Glomerular endothelial cell (primary cell): Measurements from ENCODE around the gene WFDC2. TPM values are rescaled to one million over a fixed set of nuclear protein-coding genes. Genes with fewer than 3 reads are reported as not detected.

Source experiments
- DNase-seq: peaks from one replicate; pipeline ENCODE4 v3.0.0-alpha.2; 2011; ENCODE audit warnings: low read depth, low spot score; ENCODE audit errors: extremely low read depth
- total RNA-seq: library from RNA; depleted of rRNA; stranded (reverse); fragments of >200 nt; gene quantifications from 2 replicates; pipeline ENCODE4 v1.2.3, GENCODE V29; 2015

WFDC2 gene, protein sequence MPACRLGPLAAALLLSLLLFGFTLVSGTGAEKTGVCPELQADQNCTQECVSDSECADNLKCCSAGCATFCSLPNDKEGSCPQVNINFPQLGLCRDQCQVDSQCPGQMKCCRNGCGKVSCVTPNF
- 0.44 TPM in 1 of 2 replicates, not detected in the other for total RNA-seq

DNA sequence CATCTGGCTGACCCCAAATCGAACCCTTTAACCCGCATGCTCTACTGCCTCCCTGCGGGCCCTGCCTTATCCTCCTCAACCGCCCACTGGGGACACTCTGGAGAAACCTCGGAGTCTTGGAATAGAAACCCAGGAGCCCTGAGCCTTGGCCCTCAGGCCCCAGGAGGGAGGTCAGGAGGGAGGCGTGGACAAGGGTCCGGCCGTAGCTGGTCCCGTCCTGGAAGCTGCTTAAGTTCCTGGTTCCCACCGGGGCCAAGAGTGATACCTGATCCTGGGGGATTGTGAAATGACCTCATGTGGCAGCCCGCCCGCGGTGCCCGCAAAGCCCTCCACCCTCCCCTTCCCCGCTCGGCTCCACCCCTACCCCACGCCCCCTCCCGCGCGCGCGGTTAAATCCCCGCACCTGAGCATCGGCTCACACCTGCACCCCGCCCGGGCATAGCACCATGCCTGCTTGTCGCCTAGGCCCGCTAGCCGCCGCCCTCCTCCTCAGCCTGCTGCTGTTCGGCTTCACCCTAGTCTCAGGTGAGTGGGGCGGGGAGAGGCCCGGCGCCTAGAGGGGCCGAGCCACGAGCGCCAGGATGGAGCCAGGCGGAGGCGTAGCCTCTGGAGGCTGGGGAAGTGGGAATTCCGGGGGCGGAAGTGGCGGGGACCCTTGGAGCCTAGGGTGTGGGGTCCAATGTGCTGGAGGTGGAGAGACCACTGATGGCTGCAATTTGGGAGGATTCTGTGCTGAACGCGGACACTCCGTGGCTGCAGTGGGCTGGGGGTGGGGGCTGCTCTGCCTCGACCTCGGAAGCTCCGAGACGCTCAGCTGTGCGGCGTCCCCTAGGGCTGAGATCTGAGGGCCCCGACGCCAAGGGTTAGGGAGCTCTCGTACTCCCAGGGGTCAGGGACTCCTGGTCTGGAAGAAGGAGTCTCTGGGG, at the start of gene WFDC2:
TSS of gene WFDC2 (plus strand) at position 418 of the 926 bp plus-strand sequence. CDS start at position 447, 29 bp downstream.
- no peak for DNase-seq

DNA sequence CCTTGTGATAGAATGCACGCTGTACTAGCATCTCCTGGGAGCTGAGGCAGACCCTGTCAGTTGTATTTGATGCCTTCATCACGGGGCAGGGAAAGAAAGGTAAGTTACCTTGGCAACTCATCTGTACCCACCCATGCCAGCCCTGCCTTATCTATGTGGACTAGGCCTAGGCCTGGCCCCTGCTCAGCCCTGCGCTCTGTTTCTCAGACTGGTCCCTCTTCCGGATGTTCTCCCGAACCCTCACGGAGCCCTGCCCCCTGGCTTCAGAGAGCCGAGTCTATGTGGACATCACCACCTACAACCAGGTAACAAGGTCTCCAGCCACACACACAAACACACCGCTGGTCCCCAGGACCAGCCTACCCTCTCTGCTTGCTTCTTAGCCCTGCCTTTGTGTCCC, 49.4 kb upstream of the WFDC2 start:
- no peak for DNase-seq

DNA sequence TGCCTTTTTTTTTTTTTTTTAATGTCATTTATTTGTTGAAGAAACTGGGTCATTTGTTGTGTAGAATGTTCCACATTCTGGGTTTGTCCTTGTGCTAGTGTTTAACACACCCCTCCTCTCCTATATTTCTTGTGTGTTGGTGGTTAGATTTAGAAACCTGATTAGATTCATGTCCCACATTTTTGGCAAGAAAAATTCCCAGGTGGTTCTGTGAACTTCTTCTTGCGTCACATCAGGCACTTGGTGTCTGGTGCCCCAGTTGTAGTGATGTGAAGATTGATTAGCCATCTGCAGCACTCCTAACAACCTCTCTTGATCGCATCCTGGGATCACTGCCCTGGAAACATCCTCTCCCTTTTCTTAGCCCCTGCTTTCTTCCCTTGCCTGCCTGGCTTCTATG, 45.9 kb upstream of the WFDC2 start:
- DNase-seq: no peak

DNA sequence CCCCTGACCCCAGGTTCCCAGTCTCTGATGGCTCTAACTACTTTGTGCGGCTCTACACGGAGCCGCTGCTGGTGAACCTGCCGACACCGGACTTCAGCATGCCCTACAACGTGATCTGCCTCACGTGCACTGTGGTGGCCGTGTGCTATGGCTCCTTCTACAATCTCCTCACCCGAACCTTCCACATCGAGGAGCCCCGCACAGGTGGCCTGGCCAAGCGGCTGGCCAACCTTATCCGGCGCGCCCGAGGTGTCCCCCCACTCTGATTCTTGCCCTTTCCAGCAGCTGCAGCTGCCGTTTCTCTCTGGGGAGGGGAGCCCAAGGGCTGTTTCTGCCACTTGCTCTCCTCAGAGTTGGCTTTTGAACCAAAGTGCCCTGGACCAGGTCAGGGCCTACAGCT, 44.0 kb upstream of the WFDC2 start:
- no peak for DNase-seq

DNA sequence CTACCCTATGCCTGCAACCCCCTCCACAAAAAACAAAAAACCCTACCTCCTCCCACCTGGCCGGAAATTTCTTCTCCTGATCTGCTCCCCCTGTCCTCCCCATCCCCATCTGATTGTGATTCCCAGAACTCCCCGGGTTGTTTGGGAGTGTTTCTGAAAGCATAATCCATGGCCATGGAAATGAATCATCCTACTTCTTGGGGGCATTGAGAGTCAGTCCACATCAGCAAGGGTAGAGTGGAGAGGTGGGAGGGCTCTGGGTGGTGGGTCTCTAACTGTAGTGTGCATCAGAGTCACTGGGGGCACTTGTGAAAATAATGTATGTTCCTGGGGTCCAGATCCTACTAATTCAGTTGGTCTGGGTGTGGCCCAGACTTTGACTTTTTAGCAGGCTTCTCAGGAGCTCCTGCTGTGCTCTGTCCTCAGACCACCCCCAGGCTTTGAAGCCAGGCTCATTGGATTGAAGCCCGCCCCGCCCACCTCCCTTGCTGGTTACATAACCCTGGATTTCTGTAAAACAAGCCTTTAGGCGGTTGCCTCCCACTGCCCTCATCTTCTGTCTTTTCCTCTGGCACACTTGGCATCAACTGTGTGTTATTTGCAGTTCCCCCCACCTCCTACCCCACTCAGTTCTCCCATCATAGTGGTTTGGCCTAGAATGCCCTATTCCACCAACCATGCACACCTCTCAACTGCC, 43.1 kb upstream of the WFDC2 start:
- no peak for DNase-seq

DNA sequence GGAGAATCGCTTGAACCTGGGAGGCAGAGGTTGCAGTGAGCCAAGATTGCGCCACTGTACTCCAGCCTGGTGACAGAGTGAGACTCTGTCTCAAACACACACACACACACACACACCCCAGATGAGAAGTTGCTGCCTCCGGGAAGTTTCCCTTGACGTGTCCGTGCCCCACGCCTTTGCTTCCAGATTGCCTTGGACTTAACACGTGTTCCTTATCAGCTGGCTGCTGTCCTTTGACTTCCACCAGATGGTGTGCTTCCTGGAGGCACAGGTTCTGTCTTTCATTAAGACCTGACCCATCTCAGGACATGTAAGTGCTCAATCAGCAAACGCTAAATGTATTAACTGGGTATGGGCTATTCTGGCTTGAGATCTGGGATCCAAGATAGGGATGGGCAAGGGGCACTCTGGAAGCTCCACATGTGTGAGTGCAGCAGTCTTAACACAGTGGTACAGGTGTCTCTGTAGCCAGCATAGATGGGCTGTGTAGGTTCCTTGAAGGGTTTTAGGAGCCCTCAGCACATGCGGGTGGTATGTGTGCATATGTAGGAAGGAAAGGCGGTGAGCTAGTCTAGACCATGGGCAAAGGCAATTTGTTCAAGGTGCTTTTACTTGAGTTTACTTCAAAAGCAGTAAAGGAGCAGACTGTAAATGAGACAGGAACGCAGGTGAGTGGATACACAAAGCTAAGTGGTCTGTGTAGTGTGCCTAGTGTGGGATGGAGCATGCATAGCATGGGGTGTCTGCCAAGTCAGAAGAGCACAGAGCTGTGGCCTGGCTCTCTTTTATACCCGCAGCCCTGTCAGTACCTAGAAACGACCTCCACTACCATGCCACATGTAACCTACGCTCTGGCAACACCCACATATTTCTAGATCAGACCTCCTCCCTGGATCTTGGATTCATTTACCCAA, 42.1 kb upstream of the WFDC2 start:
- no peak for DNase-seq

DNA sequence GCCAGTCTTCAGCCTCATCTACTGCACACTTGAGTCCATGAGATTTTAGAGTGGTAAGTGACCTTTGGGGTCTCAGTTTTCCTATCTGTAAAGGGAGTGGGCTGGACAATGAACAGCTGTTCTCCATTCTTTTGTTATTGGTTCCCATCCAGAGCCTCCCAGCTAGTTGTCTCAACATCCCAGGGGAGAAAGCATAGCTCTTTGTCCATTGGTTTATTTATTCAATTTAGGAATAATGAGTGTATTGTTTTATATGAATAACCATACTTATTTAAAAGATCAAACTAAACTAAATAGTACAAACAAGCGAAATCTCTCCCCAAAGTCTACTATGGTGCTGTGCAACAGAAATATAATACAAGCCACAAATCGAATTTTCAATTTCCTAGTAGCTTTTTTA, 39.9 kb upstream of the WFDC2 start:
- DNase-seq: no peak

DNA sequence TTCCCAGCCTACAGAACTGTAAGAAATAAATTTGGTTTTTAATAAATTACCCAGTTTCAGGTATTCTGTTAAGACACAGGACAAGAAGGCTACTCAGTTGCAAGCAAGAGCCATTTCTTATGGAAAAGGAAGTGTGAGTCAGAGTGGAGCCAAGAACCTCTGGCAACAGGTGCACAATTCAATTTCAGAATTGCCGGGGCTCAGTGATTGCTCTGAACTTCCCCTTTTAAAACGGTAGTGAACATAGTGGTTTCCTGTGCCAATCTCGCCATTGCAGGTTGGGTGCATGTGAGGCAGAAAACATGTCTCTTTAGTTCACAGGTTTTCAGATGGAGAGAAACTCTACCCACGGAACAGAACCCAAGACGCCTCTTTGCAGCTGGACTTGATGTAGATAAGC, 37.3 kb upstream of the WFDC2 start:
- no peak for DNase-seq

DNA sequence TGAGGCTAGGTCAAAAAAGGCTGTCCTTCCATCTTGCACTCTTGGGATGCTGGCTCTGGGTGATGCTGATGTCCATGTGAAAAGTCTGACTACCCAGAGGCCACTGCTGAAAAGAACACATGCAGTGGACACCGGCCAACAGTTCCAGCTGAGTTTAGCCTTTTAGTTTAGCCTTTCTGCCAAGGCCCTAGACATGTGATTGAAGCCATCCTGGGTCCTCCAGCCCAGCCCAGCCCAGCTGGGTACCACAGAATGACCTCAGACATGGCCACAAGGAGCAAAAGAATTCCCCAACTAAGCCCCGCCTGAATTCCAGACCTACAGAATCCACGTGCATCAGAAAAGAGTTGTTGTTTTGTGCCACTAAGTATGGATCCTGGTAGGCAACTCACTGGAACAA, 36.2 kb upstream of the WFDC2 start:
- DNase-seq: no peak

DNA sequence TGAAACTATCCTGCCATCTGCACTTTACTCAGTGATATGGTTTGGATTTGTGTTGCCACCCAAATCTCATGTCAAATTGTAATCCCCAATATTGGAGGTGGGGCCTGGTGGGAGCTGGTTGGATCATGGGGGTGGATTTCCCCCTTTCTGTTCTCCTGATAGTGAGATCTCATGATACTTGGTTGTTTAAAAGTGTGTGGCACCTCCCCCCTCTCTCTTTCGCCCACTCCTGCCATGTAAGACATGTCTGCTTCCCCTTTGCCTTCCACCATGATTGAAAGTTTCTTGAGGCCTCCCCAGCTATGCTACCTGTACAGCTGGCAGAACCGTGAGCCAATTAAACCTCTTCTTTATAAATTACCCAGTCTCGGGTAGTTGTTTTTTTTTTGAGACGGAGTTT, 35.6 kb upstream of the WFDC2 start:
- no peak for DNase-seq

DNA sequence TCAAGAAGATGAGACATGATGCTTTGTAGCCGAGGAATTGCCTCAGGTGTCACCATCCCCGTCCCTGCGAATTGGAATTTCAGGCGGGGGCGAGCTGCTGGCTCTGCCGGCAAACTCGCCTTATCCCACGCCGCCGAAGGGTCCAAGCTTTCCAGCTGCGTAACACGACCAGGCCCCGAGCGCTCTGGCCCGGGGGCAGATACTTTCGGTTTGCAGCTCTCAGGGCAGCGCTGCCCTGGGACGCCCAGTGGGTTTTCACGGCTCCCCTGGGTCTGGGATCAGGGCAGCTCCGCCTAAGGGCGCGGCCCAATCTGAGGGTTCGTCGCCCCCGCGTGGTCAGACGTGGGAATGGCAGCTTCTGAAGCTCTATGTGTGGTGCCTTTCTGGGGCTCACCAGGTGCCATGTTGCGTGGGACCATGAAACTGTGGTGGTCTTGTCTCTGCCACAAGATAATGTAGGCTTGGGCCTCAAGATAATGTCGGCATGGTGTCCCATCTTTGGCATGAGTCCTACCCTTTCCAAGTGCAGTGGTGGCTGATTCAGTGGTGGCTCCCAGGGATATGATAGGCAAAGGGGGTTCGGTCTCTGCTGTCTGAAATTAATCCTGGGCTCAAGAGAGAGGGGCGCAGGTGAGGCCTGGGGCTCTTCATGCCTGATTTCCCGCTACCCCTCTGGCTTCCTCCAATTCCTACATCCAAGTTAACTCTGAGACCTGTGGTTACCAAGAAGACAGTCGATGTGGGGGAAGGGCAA, 32.6 kb upstream of the WFDC2 start:
- peak; percentile 47 for DNase-seq

DNA sequence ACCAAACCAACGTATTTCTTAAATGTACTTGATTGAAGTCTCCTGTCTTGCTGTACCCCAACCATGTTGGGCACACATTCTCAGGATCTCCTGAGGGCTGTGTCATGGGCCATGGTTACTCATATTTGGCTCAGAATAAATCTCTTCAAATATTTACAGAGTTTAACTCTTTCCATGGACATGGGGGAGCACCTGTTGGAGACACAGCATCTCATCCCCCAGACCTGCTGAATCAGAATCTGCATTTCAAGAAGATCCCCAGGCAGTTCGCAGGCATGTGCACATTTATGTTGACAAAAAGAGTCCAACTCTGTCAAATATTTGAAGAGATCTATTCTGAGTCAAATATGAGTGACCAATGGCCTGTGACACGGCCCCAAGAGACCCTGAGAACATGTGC, 29.1 kb upstream of the WFDC2 start:
- no peak for DNase-seq

DNA sequence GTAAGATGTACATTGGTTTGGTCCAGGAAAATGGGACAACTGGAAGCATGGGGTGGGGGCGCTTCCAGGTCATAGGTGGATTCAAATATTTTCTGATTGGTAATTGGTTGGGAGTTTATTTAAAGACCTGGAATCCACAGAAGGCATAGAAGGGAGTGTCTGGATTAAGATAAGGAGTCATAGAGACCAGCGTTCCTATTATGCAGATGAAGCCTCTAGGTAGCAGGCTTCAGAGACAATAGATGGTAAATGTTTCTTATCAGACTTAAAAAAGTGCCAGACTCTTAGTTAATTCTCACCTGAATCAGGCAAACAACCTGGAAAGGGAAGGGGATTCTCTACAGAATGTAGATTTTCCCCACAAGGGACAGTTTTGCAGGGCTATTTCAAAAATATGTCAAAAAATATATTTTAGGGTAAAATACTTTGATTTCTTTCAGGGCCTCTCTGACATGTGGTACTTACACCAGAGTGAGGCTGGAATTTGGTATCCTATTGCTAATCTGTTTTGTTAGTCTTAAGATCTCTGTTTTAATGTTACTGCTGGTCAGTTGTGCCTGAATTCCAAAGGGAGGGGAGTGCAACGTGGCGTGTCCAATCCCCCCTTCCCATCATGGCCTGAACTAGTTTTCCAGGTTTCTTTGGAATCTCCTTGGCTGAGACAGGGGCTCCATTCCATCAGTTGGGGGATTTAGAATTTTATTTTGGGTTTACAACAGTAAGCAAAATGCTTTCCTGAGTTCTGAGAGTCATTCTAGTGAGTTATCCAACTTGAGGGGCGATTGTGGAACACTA, 28.5 kb upstream of the WFDC2 start:
- DNase-seq: no peak

DNA sequence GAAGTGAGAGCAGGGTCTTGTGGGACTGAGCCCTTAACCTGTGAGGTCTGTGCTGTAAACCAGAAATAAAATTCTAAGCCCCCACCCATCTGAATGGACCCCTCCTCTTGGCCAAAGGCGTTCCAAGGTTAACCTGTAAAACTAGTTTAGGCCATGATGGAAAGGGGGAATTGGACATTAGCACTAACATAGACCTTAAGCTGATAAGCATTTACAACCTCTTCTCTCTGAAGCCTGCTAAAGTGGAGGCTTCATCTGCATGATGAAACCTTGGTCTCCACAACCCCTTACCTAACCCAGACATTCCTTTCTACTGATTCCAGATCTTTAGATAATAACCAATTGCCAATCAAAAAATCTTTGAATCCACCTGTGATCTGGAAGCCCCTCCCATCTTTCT, 27.8 kb upstream of the WFDC2 start:
- no peak for DNase-seq

DNA sequence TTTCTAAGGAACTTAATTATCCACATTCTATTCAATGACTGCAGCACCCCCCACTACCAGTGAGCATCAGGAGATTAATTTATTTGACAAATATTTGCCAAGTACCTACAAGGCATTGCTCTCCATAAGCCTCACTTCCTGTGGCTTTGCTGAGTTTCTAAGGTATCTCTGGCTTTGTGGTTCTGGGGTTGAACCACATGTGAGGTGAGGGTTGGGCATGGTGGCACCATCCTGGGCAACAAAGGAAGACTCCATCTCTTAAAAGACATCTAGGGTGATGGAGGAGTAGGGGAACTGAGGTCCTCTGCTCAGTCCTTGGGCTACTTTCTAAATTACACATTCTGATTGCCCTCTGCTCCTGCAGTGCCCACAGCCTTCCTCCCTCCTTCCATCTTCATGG, 25.5 kb upstream of the WFDC2 start:
- DNase-seq: no peak

DNA sequence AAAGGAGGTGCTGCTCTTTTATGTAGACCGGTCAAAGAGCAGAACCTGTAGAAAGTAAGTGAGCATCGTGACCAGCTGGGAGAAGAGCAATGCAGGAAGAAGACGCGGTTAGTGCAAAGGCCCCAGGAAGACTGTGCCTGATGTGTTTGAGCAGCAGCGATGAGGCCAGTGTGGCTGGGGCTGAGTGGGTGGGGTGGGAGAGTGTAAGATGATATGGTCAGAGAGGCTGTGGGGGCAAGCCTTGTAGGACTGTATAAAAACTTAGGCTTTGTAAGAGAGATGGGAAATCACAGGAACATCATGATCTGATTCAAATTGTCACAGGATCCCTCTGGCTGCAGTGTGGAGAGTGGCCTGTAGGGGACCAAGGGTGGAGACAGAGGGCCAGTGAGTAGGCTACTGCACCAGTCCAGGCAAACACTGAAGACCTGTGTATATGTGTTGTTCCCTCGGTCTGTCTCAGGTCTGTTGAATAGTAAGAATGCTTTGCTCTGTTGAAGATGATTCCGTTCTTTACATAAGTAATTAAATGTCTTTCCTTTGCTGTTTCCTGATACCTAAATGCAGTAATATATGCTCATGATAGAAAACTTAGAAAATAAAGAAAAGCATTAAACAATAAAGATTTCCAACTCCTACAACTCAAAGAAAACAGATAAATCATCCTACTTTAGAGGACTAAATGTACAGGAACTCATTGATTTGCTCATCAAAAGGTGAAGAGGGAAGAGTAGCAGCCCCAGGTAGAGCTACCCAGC, 23.6 kb upstream of the WFDC2 start:
- DNase-seq: no peak

DNA sequence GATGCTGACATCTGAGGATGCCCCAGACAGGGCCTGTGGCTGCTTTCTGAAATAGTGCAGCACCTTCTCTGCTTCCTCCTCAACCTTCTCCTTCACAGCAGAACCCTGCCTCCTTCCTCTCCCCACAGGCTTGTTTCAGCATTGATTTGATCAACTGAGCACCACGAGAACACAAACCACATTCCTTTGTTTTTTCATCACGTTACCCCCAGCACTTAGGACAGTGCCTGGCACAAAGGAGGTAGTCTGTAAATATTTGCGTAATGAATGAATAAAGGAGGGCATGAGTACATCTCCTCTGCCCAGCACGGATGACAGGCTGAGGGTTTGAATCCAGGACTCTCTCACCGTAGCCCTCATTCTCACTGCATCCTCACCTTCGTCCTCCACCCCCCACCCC, 21.3 kb upstream of the WFDC2 start:
- no peak for DNase-seq

DNA sequence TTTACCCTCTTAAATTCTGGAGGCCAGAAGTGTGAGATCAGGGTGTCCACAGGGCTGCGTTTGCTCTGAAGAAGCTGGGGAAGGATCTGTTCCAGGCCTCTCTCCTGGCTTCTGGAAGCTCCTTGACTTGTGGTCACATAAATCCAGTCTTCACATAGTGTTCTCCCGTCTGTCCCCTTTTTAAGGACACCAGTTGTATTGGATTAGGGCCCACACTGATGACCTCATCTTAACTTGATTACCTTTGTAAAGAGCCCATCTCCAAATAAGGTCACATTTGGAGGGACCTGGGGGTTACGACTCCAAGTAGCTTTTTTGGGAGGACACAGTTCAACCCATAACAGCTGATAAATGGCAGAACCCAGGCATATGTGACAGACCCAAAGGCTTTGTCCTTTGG, 20.0 kb upstream of the WFDC2 start:
- no peak for DNase-seq
